ENCODE data around the gene LGALS8. TPM values are rescaled to one million over a fixed set of nuclear protein-coding genes. Genes with fewer than 3 reads are reported as not detected.

Gene LGALS8
- total RNA-seq, 4 donors from 2014 or later: 62.0 to 93.3 (median 76.8) TPM

DNA sequence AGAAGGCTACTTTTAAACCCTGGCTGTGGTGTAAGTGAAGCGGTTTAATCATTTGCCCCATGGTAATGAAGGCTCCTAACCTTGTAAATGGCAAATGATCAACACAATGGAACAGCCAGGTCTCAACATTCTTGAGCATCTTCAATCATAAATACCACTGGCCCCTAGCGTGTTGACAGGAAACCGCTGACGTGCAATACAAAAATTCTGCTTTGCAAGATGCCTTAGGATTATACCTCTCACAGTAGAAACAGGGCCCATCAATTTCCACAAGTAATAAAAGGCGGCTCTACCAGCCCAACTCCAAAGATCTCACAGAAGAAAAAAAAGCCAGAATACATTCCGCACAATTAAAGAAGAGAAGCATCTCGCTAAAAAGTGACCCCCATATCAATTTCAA lies 32.8 kb downstream of the LGALS8 start:
- H3K4me1 ChIP-seq: no peaks in the 10 kb centered on the region
- no peak overlapping the region for H3K27ac ChIP-seq
- H3K36me3 ChIP-seq: peaks cover 9 to 98% (median 15%) of the 10 kb centered on the region in 3 donors
- DNase-seq (ENCODE audit: low spot score in 2 of 2): no peak
- no peaks in the 10 kb centered on the region for H3K27me3 ChIP-seq
- WGBS, 2 donors: 85% methylated on average over 7 of the region's 7 CpGs
- TF ChIP-seq, protein P1, sequence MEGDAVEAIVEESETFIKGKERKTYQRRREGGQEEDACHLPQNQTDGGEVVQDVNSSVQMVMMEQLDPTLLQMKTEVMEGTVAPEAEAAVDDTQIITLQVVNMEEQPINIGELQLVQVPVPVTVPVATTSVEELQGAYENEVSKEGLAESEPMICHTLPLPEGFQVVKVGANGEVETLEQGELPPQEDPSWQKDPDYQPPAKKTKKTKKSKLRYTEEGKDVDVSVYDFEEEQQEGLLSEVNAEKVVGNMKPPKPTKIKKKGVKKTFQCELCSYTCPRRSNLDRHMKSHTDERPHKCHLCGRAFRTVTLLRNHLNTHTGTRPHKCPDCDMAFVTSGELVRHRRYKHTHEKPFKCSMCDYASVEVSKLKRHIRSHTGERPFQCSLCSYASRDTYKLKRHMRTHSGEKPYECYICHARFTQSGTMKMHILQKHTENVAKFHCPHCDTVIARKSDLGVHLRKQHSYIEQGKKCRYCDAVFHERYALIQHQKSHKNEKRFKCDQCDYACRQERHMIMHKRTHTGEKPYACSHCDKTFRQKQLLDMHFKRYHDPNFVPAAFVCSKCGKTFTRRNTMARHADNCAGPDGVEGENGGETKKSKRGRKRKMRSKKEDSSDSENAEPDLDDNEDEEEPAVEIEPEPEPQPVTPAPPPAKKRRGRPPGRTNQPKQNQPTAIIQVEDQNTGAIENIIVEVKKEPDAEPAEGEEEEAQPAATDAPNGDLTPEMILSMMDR (IDR thresholded peaks at IDR 0.05): no peak
- TF ChIP-seq EP300 (IDR thresholded peaks at IDR 0.05) (no peak), POLR2A (IDR thresholded peaks at IDR 0.05) (no peak)
- no peak overlapping the region for H3K4me3 ChIP-seq
- no peaks in the 10 kb centered on the region for H3K9me3 ChIP-seq

DNA sequence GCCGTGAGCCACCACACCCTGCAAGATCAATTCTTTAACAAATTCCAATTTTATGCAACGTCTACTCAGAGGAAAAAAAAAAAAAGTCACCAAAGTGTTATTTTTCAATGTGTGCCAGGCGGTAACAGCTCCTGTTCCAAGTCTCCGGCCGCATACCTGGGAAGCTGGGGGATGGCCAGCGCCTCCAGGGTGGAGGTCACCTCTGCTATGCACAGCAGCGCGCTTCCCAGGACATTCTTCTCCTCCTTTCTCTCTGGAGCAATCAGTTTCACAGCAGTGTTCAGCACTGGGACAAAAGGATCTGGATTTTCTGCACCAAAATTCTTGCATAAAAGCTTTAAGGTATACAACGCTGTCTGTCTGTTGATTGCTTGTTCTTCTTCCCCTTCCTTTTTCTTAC lies 34.3 kb downstream of the LGALS8 start:
- Histone ChIP-seq H3K9me3 (no peaks in the 10 kb centered on the region), H3K36me3 (peaks cover 9 to 98% (median 15%) of the 10 kb centered on the region in 3 donors), H3K27ac (no peak overlapping the region), H3K4me1 (no peaks in the 10 kb centered on the region), H3K4me3 (no peak overlapping the region), H3K27me3 (no peaks in the 10 kb centered on the region)
- TF ChIP-seq POLR2A (IDR thresholded peaks at IDR 0.05) (no peak), EP300 (IDR thresholded peaks at IDR 0.05) (no peak)
- TF ChIP-seq, protein P1 (IDR thresholded peaks at IDR 0.05): no peak
- 81 to 82% methylated on average over 9 of the region's 9 CpGs for WGBS, 2 donors
- DNase-seq (ENCODE audit: low spot score in 2 of 2): no peak

DNA sequence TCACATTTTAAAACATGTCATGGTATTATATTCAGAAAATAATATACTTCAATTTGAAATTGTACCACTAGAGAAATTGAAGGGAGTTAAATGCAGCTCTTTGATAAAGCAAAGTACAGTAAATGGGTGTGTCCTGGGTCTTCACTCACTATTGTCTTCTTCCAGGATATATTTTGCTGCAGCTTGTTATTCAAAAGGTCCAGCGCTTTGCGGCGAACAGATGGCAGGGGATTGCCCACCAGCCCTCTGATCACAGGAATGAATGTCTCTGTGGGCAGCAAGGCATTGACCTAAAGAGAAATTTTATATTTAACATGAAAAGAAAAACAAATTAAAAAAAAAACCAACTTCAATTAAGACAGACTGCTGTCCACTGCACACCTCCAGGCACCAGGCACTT lies 35.1 kb downstream of the LGALS8 start:
- WGBS, 2 donors: 90 to 93% methylated on average over 3 of the region's 3 CpGs
- no peak for TF ChIP-seq POLR2A (IDR thresholded peaks at IDR 0.05)
- TF ChIP-seq, protein P1 (IDR thresholded peaks at IDR 0.05): no peak
- TF ChIP-seq EP300 (IDR thresholded peaks at IDR 0.05): no peak
- Histone ChIP-seq H3K36me3 (peaks cover 9 to 98% (median 15%) of the 10 kb centered on the region in 3 donors), H3K9me3 (no peaks in the 10 kb centered on the region), H3K27ac (no peak overlapping the region), H3K27me3 (no peaks in the 10 kb centered on the region), H3K4me1 (no peaks in the 10 kb centered on the region), H3K4me3 (no peak overlapping the region)
- no peak for DNase-seq (ENCODE audit: low spot score in 2 of 2)

DNA sequence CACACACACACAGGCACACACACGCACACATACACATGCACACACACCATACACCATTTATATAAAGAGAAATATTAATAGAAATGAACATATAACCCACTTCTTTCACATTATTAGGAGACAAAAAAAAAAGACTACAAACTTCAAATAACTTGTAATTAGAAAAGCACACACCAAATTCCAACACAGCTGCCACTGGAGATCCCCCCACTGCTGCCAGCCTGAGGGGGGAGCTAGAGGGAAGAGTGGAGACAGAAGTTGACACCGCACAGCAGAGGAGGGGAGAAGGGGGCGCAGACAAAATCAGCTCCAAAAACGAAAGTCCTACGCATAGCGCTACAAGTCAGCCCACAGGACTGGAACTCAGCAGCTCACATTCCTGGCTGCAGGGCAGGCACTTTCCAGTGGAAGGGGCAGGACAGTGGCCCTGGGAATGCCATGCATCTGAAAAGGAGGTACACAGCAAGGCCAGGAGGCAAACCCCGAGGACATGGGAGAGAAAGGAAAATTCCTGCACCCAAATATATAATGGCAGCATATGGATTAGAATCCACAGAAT lies 36.5 kb downstream of the LGALS8 start:
- TF ChIP-seq EP300 (IDR thresholded peaks at IDR 0.05): no peak
- TF ChIP-seq, protein P1 (IDR thresholded peaks at IDR 0.05): no peak
- no peak for TF ChIP-seq POLR2A (IDR thresholded peaks at IDR 0.05)
- H3K27ac ChIP-seq: no peak overlapping the region
- peaks cover 8 to 98% (median 25%) of the 10 kb centered on the region in 3 donors for H3K36me3 ChIP-seq
- DNase-seq (ENCODE audit: low spot score in 2 of 2): no peak
- no peak overlapping the region for H3K4me3 ChIP-seq
- H3K4me1 ChIP-seq: no peaks in the 10 kb centered on the region
- 87 to 90% methylated on average over 7 of the region's 7 CpGs for WGBS, 2 donors
- H3K27me3 ChIP-seq: no peaks in the 10 kb centered on the region
- no peaks in the 10 kb centered on the region for H3K9me3 ChIP-seq

DNA sequence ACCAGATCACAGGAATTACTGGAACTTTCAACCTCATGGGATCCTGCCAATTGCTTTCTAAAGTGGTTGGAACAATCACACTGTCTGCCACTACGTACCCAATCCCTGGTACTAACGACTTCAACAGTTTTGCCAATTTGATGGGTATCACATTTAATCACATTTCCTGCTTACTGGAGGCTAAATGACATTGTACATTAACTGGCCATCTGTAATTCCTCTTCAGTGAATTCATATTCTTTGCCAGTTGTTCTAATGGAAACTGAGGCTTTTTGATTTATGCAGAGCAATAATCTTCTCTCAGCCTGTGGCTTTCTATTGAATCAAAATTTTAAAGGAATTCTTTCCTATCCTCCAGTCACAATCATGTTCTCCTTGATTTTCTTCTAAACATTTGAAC lies 38.2 kb downstream of the LGALS8 start:
- 78 to 91% methylated on average over 2 of the region's 2 CpGs for WGBS, 2 donors
- H3K36me3 ChIP-seq: peaks cover 5 to 98% (median 32%) of the 10 kb centered on the region in 3 donors

More for the DNA sequence above, 38.2 kb downstream of the LGALS8 start:
- Histone ChIP-seq H3K27ac (no peak overlapping the region), H3K27me3 (no peaks in the 10 kb centered on the region), H3K9me3 (no peaks in the 10 kb centered on the region), H3K4me1 (no peaks in the 10 kb centered on the region), H3K4me3 (no peak overlapping the region)
- DNase-seq (ENCODE audit: low spot score in 2 of 2): no peak
- no peak for TF ChIP-seq EP300 (IDR thresholded peaks at IDR 0.05)
- no peak for TF ChIP-seq POLR2A (IDR thresholded peaks at IDR 0.05)
